GM21737 (cell line): ENCODE data around the gene TRIM66.

Experiments used
- ATAC-seq: cut with Tn5 transposase; IDR thresholded peaks from one replicate; pipeline ENCODE4 v1.9.1; 2021; ENCODE audit warnings: mild to moderate bottlenecking, moderate library complexity; ENCODE audit not compliant: unreplicated experiment

The TRIM66 gene

GRCh38 chr11:8573777-8574176 is 108.7 kb downstream of the TRIM66 start:
- no peak for ATAC-seq

- no peak for ATAC-seq
Measured at GRCh38 chr11:8567602-8568198, 114.8 kb downstream of the TRIM66 start.

GRCh38 chr11:8566613-8567210 is 115.8 kb downstream of the TRIM66 start:
- ATAC-seq: no peak

- ATAC-seq: no peak
Measured at GRCh38 chr11:8564526-8564925, 117.9 kb downstream of the TRIM66 start.
